Activated T-cell treated with anti-CD3 and anti-CD28 coated beads, Interleukin-2, amount 50 U/mL, for 48 hours (primary cell): ENCODE measurements around the gene DEGS2.

ENCODE experiments used
- DNase-seq, 2 experiments: peaks; one replicate each; pipeline ENCODE4 v3.0.0-alpha.2; 2020

Gene DEGS2

DNA sequence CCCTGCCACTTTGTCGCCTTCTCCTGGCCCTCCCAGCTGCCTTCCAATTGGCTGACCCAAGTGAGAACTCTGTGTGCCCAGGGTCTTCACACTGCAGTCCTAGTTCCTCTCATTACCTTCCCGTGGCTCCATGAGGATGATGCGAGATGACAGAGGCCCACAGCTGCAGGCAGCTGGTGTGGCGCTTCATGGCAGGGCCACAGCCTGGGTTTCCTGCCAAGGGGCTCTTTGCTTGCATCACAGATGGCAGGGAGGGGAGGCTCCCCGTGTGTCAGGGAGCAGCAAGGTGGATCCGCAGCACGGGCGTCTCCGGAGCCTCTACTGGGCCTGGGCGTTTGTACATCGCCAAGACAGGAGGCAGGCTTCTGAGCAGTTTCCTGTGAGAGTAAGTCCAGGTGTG, 28.9 kb downstream of the DEGS2 start:
- no peak for DNase-seq

DNA sequence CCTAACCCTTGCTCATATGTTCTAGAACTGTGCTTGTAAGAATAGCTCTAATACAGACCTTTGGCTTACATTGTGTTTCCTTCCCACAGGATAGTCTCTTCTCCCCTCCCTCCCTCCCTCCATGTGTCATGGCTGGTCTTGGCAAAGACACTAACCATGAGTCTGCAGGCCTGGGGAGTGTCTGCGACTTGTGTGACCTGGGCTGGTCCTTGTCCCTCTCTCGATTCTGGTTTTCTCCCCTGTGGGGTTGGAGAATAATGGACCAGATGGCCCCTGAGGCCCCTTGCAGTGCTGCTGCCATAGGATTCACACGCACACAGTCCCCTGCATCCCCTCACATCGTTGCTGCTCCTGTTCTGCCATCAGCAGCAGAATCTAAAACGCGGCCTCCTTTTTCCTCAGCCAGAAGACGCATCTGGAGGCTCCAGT, 30.3 kb downstream of the DEGS2 start:
- DNase-seq, result no peak

DNA sequence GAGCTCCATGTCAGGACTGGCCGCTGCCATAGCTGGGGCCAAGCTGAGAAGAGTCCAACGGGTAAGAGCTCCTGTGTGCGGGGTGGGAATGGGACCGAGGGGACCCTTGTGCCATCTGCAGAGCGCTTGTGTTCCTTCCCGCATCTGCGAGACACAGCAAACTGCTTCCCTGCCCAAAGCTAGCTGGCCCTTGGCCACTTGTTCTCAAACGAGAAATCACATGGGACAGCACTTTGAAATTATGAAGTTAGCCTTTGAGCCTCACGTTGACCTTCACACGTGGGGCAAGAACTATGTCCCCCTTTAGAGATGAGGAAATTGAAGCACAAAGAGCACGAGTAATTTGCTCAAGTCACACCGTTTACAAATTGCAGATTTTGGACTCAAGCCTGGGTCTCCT, 30.8 kb downstream of the DEGS2 start:
- no peak for DNase-seq

DNA sequence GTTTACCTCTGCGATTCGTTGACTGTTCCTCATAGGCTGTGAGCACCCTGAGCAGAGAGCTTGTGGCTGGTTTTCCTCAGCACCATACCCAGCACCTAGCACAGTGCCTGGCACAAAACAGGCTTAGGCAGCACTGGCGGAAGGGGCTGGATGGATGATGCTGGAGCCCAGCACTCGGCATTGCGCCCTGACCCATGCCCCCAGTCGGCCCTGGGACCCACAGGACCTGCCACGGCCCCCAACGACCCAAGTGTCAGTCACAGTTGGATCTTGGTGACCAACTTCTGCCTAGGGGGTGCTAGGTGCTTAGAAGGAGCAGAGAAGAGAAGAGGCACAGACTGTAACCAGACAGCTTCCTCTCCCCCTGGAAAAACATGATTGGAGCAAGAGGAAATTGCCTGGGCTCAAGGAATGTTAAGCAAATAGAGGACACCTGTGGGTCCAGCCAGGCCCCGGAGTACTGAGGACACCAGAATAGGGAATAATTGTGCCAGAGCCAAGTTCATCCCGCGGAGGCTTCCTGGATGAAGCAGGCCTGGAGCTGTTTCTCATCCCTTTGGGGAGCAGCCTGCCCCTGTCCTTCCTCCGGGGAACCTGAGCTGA, 31.5 kb downstream of the DEGS2 start:
- DNase-seq, result no peak

DNA sequence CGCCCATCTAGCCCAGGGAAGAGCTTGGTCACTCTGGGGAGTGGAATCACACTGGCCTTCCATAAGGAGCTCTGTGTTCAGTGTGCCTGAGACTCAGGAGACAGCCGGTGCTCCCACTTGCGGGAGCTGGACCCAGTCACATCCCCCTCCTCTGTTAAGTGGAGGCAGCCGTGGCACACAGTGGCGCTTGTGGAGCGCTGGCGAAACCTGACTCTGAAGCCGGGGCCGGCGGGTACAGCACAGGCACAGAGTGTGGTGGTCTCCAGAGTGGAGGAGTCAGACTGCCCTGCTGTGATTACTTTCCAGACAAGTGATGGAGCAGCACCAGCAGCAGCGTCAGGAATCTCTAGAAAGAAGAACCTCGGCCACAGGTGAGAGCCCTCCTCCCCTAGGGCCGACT, 33.0 kb downstream of the DEGS2 start:
- DNase-seq, result no peak

DNA sequence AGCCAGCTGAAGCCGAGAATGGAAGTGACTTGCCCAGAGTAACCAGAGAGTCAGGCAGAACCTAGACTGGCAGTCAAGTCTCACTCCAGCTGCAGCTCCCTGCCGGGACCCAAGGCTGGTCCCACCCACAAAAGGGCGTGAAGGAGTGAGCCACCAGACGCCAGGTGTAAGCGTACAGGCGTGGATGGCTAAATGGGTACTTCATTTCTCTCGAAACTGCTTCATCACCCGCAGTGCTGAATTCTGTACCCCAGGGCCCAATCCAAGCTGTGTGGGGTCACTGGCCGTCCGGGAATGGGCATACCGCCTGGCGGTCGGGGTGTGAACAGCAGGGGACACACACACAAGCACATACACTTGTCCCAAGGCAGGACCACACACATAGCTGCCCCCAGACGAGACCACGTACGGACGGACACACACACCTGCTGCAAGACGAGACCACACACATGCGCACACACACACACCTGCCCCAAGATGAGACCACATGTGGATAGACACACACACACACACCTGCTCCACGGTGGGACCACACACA, 34.8 kb downstream of the DEGS2 start:
- DNase-seq, result no peak

DNA sequence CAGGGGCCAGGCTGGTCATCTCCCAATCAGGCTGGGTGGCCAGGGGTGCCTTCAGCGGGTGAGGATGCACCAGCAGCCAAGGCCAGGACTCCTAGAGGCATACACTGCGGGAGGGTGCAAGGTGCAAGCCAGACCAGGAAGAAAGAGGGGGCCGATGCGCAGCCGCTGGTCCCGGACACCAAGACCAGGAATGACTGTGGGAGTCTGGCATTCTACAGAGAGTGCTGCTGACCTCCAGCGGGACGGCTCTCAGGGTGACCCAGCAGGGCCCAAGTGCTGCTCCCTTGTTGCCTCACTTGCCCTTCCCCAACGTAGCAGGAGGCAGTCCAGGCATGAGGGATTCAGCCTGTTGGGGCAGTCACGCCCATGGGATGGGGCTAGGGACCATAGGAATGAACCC, 35.8 kb downstream of the DEGS2 start:
- no peak for DNase-seq

DNA sequence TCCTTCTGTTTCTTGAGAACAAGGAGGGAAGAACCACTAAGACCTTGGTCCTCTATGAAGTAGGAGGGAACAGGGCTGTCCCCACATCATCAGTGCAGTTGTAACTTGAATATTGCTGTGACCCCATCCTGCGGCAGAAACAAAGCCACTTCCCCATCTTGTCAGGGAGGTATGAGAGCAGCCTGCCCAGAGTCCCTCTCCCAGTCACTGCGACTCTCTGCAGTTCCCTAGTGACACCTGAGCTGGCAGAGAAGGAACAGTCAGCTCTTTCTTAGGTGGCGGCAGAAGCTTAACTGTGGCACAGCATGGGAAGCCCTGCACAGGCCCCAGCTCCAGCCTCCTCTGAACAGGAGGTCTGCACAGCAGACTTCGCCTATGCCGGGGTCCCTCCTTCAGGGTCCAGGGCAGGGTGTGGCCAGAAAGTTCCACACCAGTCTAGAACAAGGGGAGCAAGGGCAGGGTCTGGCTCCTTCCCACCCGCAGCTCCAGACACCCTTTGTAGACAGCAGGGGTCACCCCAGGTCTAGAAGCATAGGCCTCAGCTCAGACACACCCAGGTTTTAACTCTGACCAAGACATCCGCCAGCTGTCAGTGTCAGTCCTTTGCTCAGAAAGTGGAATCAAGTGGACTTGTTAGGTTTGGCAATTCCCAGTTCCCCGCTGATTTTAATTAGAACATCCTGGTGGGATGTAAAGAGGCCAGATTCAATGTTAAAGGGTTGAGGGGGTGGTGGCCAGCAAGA, 36.8 kb downstream of the DEGS2 start:
- no peak for DNase-seq

DNA sequence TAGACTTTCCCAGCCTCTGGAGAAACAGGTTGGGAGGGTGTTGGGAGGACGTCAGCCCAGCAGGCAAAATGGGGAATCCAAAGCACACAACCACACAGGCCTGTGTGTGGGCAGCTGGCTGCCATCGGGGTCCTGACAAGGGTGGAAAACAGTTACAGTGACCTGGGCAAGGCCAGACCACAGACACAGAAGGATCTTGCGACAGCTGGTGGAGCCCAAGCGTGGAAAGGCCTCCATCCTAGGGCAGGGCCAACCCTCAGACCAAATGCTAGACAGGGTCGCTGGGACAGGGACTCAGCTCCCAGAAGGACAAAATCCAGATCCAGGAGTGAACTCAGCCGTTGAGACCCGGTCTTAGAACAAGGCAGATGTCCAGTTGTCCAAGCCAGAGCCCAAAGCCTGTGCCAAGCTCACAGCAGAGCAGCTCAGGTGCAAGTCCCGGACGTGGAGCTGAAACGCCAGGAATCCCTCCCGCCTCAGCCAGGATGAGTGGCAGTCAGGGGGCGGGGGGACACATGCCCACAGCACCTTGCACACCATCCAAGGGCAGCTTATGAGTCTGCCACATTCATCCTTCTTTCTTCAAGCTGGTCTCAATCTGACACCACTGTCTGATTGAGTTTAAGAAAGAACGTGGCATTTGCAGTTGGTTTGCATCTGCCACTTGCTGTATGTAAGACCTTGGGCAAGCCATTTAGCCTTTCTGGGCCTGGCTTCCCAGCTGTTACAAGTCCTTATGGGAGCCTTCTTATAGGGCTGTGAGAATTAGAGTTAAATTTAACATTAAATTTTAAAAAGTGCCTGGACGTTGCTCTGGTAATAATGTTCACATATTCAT, 37.6 kb downstream of the DEGS2 start:
- DNase-seq, result no peak

DNA sequence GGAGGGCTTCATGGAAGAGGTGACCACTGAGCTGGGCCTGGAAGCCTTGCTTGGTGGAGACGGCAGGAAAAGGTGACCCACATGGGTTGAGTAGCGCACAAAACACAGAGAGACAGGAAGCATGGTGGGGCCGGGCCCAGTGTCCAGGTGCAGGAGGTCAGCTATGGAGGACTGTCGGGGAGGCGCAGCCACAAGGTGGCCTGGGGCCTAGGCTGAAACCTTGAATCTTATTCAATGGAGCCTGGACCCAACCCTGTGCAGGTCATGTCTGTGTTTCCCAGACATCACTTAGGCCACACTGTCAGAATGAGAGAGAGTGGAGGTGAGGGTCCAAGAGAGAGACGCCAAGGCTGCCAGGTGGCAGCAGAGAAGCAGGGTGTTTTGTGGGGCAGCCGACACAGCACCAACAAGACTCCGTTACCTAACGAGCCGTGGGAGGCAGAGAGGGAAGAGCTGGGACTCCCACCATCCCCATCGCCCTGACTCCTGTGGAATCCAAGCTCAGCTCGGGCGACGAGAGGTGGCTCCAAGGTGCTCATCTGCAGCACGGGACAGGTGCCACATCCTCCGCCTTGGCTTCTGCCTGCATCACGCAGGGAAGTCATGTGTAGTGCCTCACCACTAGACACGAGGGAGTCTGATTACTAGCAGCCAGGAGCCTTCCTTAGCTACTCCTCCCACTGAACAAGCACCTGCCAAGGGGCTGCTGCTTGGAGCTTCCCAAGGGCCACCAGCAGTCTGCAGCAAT, 38.7 kb downstream of the DEGS2 start:
- DNase-seq, result no peak

DNA sequence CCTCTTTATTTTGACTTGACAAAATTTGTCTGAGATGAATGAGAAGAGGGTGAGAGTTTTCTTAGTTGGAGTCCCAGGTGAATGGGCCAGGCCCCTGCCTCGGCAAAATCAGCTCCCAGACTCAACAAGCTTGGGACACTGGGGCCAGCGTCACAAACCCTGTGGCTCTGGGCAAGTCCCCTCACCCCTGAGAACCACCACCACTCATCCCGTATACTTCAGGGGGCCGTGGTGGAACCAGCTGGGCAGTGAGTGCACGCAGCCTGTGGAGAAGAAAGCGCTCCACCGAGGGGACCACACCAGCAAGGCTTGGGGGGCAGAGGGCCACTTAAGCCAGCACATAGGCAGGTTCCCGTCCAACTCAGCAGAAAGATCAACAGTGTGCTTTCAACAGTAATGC, 40.2 kb downstream of the DEGS2 start:
- no peak for DNase-seq

DNA sequence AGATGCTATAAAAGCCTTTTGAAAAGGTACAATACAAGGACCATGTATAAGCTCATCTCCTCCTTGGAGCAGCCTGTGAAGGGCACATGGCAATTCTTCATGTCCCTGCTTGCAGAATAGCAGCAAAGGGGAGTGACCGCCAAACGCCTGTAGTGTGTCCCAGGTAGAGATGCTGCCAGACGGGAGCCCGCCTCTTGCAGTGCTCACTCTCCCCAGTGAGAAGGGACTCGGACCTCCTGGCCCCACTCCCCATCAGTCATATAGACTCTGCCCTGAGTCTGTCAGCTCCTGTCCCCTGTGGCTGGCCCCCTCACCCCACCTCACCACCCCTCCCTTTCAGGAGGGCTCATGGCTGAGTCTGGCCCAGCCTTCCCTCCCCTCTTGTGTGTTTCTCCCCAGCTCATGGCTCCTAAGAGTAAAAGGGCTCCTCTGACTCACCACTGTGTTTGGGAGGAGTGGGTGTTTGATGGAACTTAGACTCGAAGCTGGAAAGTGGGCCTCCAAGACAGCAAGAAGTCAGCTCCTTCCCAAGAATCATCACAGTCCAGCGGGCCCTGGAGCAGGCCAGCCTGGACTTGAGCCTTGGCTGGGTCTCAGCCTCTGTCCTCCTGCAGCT, 40.9 kb downstream of the DEGS2 start:
- no peak for DNase-seq

DNA sequence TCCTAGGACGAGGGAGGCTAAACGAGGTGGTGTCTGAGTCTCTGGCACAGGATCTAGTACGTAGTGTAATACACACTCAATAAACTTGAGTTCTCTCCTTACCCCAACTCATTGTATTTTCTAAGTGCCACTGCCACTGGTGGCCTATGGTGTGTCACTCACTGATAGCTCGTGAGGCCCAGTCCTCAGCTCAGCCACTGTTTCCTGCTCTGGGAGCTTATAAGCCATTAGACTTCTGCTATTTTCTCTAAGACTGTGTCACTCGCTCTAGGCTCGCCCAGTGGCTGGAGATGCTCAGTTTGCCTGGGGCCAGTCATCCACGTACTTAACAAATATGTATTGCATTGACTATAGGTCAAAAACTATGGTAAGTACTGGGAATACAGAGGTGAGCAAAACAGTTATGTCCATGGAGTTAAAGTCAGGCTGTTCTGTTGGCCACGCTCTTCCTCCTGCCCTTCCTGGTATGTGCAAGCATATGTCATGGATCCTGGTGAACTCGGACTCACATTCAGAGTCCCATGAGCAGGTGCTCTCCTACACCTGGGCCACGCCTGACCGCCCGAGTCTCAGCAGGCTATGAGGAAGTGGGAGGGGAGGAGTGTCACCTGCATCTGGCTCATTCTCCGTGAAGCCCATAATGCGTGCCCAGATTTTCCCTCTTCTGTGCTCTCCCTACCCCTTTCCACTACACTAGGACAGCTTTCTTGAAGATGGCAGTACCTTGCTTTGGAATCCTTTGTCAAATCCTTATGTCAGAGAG, 41.6 kb downstream of the DEGS2 start:
- DNase-seq, result no peak

DNA sequence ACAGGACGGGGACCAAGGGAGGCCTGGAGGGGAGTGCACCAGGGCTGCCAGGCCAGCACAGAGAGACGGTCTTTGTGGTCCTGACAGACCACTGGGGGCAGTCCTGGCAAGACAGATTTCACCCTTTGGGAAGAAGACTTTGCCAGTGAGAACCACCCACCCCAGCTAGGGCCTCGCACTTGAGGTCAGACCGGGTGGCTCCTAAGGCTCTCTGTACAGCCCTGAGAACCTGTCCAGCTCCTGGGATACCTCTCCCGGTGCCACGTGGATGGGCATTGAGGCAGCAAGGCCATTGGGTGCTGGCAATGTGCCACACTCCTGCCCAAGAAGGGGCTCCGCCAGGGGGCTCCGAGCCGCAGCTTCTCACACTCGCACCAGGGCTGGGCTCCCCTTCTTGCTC, 42.4 kb downstream of the DEGS2 start:
- DNase-seq, result no peak

DNA sequence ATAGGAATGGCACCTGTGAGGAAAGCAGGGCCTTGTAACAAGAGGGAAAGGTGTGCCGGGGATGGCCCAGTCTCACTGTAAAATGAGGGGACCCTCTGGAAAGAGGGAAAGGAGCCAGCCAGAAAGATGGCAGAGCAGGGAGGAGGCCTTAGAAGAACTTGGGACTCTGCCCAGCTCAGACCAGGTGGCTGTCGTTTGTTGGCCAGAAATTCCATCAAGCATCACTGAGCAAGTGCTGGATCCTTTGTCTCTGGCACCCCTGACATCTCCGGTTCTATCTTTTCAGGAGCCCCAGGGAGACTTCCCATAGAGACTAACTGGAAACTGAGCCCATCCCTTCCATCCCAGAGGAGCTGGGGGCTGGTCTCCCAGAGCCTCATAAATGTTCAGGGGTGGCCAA, 43.3 kb downstream of the DEGS2 start:
- DNase-seq, result no peak

DNA sequence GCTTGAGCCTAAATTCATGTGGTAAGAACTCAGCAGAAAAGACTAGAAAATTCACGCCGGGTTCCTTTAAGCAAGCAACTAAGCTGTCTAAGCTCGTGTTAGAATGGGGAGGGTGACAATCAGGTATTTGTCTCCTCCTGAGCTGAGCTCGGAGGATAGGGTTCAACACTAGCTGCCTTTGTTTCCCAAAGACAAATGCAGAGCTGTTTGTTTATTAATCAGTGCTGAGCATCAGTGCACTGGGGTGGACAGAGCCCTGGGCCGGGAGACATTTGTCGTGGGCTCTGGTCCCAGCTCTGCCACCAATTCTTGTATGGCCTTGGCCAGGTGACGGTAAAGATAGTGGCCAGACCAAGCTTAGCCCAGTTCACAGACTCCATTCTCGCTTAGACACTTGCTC, 43.7 kb downstream of the DEGS2 start:
- no peak for DNase-seq

DNA sequence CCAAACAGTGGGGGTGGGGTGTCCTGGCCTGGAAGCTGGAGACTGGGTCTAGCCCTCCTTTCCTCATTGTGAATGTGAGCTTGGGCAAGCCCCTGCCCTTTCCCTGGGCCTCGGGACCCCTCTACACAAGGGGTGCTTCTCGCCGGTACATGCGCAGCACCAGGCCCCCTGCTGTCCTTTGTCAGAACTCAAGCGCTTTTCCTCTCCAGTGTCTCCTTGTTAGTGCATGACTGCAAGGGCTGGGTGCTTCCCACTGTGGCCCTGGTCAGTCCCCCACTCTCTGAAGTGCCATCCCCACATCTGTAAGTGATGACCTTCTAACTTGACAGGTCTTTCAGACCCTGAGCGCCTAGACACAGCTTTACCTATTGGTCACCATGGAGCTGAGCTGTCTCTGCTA, 44.2 kb downstream of the DEGS2 start:
- DNase-seq, result no peak

DNA sequence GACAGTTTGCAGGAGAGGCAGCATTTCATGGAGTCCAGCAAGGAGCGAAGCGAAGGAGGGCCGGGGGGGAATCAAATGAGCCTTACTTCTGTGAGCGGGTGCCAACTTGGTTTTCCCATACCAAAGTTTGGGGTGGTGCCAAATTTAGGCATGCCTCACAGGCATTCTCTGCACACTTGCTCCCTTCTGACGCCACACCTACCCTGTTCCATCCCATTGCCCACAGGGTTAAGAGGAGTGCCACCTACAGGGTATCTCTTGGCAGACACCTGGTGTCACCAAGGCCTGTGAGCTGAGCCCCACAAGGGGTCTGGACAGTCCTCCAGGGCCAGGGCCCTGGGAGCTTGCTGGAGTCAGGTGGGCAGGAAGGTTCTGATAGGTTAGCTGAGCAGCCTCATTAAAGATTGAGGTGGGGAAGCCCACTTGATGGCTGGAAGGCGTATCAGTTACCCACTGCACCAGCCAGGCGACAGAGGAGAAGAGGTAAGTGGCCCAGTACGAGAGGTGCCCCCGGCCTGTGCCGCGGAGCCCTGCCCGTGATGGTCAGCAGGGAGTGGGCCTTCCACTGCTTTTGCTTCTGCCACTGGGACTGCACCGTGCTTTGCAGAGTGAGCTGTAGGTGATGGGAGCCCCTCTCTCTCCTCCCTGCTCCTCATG, 45.2 kb downstream of the DEGS2 start:
- no peak for DNase-seq

DNA sequence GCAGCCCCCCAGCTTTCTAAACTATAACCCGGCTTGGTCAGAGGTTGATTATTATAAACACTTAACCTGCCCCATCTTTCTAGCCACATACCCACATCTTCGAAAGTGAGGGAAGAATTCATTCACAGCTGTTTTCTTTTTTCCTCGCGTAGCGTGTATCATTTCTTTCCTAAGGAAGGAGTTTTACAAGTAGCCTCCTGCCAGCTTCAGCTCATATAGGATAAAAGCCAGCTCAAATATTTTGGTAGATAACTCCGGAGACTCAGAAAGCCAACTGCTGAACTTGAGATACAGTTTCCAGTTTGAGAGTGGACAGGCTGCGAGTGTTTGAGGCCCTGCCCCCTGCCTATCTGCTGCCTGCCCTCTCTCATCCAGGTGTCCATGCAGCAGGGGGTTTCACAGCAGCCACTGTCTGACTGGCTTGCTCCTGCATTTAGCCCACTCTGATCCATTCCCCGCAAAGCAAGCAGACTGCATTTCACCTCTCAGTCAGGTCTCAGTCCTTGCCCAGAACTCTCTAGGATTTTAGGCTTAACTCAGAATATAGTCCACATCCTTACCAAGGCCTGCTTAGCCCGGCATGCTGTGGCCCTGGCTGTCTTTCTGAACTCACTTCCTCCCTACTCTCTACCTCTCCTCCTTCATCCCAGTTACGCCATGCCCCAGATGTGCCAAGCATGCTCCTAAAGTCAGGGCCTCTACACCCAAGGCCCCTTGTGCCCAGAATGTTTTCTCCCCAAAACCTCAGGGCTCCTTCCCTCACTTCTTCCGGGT, 47.3 kb downstream of the DEGS2 start:
- DNase-seq, result no peak

DNA sequence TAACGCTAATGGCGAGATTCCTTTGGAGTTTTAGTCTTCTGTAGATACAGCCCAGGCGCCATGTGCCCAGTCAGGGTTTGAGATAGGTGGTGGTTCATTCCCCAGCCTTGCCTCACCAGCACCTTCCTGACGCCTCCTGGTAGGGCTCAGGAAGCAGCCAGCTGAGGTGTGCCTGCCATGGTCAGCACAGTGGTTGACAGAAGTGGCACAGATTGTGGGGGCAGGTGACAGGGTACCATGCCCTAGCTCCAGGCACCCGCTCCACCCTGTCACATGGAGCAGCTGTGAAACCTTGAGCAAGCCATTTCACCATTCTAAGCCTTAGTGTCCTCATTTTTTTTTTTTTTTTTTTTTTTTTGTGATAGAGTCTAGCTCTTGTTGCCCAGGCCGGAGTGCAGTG, 48.6 kb downstream of the DEGS2 start:
- DNase-seq, result no peak

DNA sequence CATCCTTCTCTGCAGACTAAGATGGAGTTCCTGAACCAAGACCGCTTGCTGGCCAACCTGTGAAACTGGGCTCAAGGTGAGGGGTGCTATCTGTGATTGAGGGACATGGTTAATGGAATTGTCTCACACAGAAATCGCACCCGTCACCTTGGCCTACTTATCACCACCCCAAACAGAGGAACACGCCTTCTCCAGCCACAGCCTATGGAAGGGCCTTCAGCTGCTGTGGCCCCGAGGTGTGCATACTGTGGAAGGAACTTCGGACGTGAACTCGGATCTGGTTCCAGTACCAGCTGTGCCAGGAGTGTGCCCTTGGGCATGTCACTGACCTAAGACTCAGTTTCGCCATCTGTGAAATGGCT, 49.9 kb downstream of the DEGS2 start:
- DNase-seq, result no peak
